Fibroblast of lung (primary cell): ENCODE measurements around the gene IKZF3. TPM values are rescaled to one million over a fixed set of nuclear protein-coding genes. Genes with fewer than 3 reads are reported as not detected.

Source experiments
- DNase-seq, 2 donors: peaks; one replicate each; pipeline versions ENCODE4 v3.0.0 to v3.0.0-alpha.2; 2010; ENCODE audit warnings: low read depth in 2 of 2
- H2AFZ ChIP-seq: 2 replicates; pipeline ENCODE4 v1.5.1; 2012; ENCODE audit warnings: low read length, control low read depth, inconsistent platforms
- H3K27ac ChIP-seq: 2 replicates; pipeline ENCODE4 v1.5.1; 2011; ENCODE audit warnings: low read length, control low read depth; ENCODE audit not compliant: insufficient read depth
- H3K27me3 ChIP-seq: 2 replicates; pipeline ENCODE4 v1.5.1; 2011; ENCODE audit warnings: mild to moderate bottlenecking, low read length; ENCODE audit not compliant: control insufficient read depth, insufficient read depth
- H3K36me3 ChIP-seq: 2 replicates; pipeline ENCODE4 v1.5.1; 2011; ENCODE audit warnings: low read length; ENCODE audit not compliant: control insufficient read depth, insufficient read depth
- H3K4me1 ChIP-seq: 2 replicates; pipeline ENCODE4 v1.5.1; 2011; ENCODE audit warnings: low read length; ENCODE audit not compliant: control insufficient read depth, insufficient read depth; ENCODE audit errors: extremely low read depth
- H3K4me2 ChIP-seq: 2 replicates; pipeline ENCODE4 v1.5.1; 2011; ENCODE audit warnings: low read length, control low read depth; ENCODE audit not compliant: insufficient read depth; ENCODE audit errors: extremely low read depth
- H3K4me3 ChIP-seq, 4 experiments: fragments of 200-600 bp in 1 of 4; sonication (generic) in 1 of 4; replicated peaks in 1 of 4; 2 replicates each; pipeline ENCODE4 v1.5.1; 2011 to 2016; ENCODE audit warnings: low read length in 4 of 4, low read depth in 3 of 4, mild to moderate bottlenecking in 3 of 4, control low read depth in 2 of 4, inconsistent platforms in 1 of 4, mixed read lengths in 1 of 4; ENCODE audit not compliant: insufficient read depth in 1 of 4; ENCODE audit errors: control extremely low read depth in 1 of 4
- H3K79me2 ChIP-seq: 2 replicates; pipeline ENCODE4 v1.5.1; 2012; ENCODE audit warnings: mild to moderate bottlenecking, low read length, inconsistent platforms; ENCODE audit not compliant: control insufficient read depth, insufficient read depth
- H3K9ac ChIP-seq: 2 replicates; pipeline ENCODE4 v1.5.1; 2011; ENCODE audit warnings: mild to moderate bottlenecking, low read length, control low read depth; ENCODE audit not compliant: insufficient read depth
- H3K9me3 ChIP-seq: 2 replicates; pipeline ENCODE4 v1.5.1; 2012; ENCODE audit warnings: low read depth, low read length; ENCODE audit not compliant: control insufficient read depth, insufficient read depth
- H4K20me1 ChIP-seq: 2 replicates; pipeline ENCODE4 v1.5.1; 2011; ENCODE audit warnings: low read length; ENCODE audit not compliant: control insufficient read depth, insufficient read depth; ENCODE audit errors: extremely low read depth
- EZH2 ChIP-seq: IDR thresholded peaks from 2 replicates; pipeline ENCODE4 v1.5.1; 2012; ENCODE audit warnings: low read length, control low read depth, mild to moderate bottlenecking; ENCODE audit errors: missing control alignments
- polyA plus RNA-seq, 2 donors: library from polyadenylated mRNA; depleted of rRNA in 1 of 2; stranded (reverse) in 1 of 2; unstranded in 1 of 2; fragments of >200 nt; gene quantifications; 2 replicates each; pipeline ENCODE4 v1.2.1, GENCODE V29; 2011 to 2012; ENCODE audit warnings: missing spikeins in 1 of 2
- total RNA-seq: library from RNA; depleted of rRNA; stranded (reverse); fragments of >200 nt; gene quantifications from 2 replicates; pipeline ENCODE4 v1.2.1, GENCODE V29; 2014
- TF ChIP-seq, protein P1 (sequence below), 2 donors: IDR thresholded peaks in 1 of 2; conservative IDR thresholded peaks in 1 of 2; 1 replicate in 1 of 2; 2 replicates in 1 of 2; pipeline ENCODE4 v1.5.1; 2011 to 2012; ENCODE audit warnings: low read length in 2 of 2, control low read depth in 1 of 2, inconsistent platforms in 1 of 2, low read depth in 1 of 2, mild to moderate bottlenecking in 1 of 2

The IKZF3 gene
- total and polyA plus RNA-seq, 2 donors (not counting 1 experiment from before 2014, with no cell fraction given): not detected

DNA sequence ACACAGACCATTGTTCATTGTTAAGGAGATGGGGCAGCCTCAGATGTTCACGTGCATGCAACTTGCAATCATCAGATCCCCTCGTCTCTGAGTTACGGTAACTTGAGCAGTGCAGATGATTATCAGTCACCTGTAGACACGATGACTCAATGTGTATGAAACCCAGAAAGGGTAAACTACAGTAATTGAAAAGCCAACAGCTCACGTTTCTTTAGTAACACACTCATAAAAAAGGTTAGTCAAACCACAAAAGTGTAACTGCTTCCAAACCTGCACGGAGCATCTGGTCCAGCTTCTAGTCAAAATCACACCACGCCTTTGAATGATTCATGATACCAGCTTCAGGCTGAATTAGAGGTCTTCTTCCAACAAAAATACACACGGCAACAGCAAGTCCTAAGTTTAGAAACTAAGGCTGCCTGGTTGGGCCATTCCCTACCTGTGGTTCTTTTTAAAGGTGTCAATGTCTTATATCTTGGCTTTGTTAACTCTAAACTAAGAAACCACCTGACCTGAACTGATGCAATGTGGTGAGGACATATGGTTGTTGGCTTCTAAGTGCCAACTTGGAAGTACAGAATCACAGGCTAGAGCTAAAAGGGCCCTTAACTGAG lies 94.0 kb downstream of the IKZF3 start:
- peaks cover 12% of the 10 kb centered on the region for H3K27me3 ChIP-seq
- H3K36me3 ChIP-seq: no peaks in the 10 kb centered on the region
- DNase-seq: peak in 1 of 2 donors; percentile 78
- H3K79me2 ChIP-seq: no peaks in the 10 kb centered on the region
- no peak overlapping the region for H3K4me2 ChIP-seq
- no peak overlapping the region for H2AFZ ChIP-seq
- H3K9ac ChIP-seq: no peak overlapping the region
- H3K4me3 ChIP-seq: no peak overlapping the region
- no peak for TF ChIP-seq EZH2
- TF ChIP-seq, protein P1, sequence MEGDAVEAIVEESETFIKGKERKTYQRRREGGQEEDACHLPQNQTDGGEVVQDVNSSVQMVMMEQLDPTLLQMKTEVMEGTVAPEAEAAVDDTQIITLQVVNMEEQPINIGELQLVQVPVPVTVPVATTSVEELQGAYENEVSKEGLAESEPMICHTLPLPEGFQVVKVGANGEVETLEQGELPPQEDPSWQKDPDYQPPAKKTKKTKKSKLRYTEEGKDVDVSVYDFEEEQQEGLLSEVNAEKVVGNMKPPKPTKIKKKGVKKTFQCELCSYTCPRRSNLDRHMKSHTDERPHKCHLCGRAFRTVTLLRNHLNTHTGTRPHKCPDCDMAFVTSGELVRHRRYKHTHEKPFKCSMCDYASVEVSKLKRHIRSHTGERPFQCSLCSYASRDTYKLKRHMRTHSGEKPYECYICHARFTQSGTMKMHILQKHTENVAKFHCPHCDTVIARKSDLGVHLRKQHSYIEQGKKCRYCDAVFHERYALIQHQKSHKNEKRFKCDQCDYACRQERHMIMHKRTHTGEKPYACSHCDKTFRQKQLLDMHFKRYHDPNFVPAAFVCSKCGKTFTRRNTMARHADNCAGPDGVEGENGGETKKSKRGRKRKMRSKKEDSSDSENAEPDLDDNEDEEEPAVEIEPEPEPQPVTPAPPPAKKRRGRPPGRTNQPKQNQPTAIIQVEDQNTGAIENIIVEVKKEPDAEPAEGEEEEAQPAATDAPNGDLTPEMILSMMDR (conservative IDR thresholded peaks at IDR 0.05 in 1 of 2, IDR thresholded peaks at IDR 0.05 in 1 of 2; ENCODE audit: low read depth in 1 of 2, low read length in 2 of 2): no peak
- H4K20me1 ChIP-seq: no peaks in the 10 kb centered on the region
- no peaks in the 10 kb centered on the region for H3K4me1 ChIP-seq
- no peak overlapping the region for H3K27ac ChIP-seq
- no peaks in the 10 kb centered on the region for H3K9me3 ChIP-seq

DNA sequence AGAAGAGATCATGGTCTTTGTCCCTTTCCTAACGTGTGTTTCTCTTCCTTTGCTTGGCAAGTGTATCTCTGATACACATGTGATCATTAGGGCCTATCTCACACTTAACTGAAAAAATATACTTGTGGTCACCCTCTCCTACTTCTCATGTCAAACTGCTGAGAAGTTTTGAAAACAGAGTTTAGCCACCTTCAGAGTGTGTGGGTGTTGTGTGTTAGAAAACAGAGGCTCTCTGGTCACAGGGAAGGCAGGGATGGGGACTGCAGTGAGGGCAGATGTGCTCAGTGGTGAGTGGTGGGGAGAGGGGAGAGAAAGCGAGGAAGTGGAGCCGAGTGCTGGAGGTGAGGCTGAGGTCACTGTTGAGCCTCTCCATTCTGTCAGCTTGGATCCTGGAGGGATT lies 97.0 kb downstream of the IKZF3 start:
- H2AFZ ChIP-seq: no peak overlapping the region
- peaks cover 8% of the 10 kb centered on the region for H3K27me3 ChIP-seq
- no peak overlapping the region for H3K27ac ChIP-seq
- no peak overlapping the region for H3K4me2 ChIP-seq
- no peak for DNase-seq
- H3K4me3 ChIP-seq: no peak overlapping the region
- TF ChIP-seq, protein P1 (conservative IDR thresholded peaks at IDR 0.05 in 1 of 2, IDR thresholded peaks at IDR 0.05 in 1 of 2; ENCODE audit: low read depth in 1 of 2, low read length in 2 of 2): no peak
- TF ChIP-seq EZH2: no peak
- H3K79me2 ChIP-seq: no peaks in the 10 kb centered on the region
- no peak overlapping the region for H3K9ac ChIP-seq
- H3K4me1 ChIP-seq: peaks cover 2% of the 10 kb centered on the region
- H3K9me3 ChIP-seq: no peaks in the 10 kb centered on the region
- H3K36me3 ChIP-seq: no peaks in the 10 kb centered on the region
- no peaks in the 10 kb centered on the region for H4K20me1 ChIP-seq

DNA sequence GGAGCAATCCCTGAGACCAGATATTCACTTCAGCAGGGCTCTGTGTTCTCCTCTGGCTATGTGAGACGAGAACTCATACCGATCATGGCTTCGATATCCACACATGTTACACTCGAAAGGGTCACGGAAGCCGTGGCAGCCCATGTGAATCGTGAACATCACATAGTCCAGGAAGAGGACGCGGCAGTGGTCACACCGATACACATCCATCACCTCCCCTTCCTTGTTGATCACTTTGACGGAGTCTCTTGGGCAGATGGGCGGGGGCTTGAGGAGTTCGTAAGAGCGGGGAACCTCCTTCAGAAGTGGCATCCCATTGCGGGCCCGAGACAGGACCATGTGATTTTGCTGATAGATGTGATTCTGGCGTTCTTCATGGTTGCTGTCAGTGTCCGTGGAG lies 98.3 kb downstream of the IKZF3 start:
- Histone ChIP-seq H2AFZ (no peak overlapping the region), H3K4me1 (peaks cover 2% of the 10 kb centered on the region), H3K9me3 (no peaks in the 10 kb centered on the region), H3K9ac (no peak overlapping the region), H3K27ac (no peak overlapping the region), H3K4me2 (no peak overlapping the region), H3K4me3 (no peak overlapping the region), H3K27me3 (peaks cover 5% of the 10 kb centered on the region), H3K79me2 (no peaks in the 10 kb centered on the region), H4K20me1 (no peaks in the 10 kb centered on the region), H3K36me3 (no peaks in the 10 kb centered on the region)
- DNase-seq: no peak
- TF ChIP-seq EZH2: no peak
- TF ChIP-seq, protein P1 (conservative IDR thresholded peaks at IDR 0.05 in 1 of 2, IDR thresholded peaks at IDR 0.05 in 1 of 2; ENCODE audit: low read depth in 1 of 2, low read length in 2 of 2): no peak
